Astrocyte of the spinal cord (primary cell): ENCODE data around the gene SCT.

Experiments used
- DNase-seq: peaks from one replicate; pipeline ENCODE4 v3.0.0; 2011; ENCODE audit warnings: low read depth, low spot score
- H3K4me3 ChIP-seq: 2 replicates; pipeline ENCODE4 v1.5.1; 2011; ENCODE audit warnings: low read depth, mild to moderate bottlenecking, low read length, moderate library complexity
- CTCF ChIP-seq: IDR thresholded peaks from 2 replicates; pipeline ENCODE4 v1.5.1; 2012; ENCODE audit warnings: low read depth, mild to moderate bottlenecking, low read length, inconsistent platforms
- in situ Hi-C: cut with HindIII; loops from 2 replicates; pipeline ENCODE4 v1.10.0; 2017; ENCODE audit warnings: low sequenced_read_pairs

SCT gene

GRCh38 chr11:628056-628455 lies 1.1 kb upstream of the SCT start:
- no peak overlapping the region for H3K4me3 ChIP-seq
- no peak for DNase-seq
- TF ChIP-seq CTCF: no peak
- in situ Hi-C loops: no loop called here

DNA sequence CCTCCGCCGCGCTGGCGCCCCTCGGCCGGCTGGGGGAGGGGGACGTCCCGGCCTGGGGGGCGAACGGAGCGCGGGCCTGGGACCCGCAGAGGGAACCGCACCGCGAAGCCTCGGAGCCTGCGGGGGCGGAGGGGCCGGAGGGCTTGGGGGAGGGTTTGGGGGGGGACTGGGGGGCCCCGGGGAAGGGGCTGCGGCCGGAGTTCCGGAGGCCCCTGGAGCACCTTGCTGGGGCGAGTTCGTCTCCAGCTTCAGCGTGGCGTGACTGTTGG lies 261 bp upstream of the SCT start:
- no peak for DNase-seq
- TF ChIP-seq CTCF: no peak
- H3K4me3 ChIP-seq: no peak overlapping the region
- in situ Hi-C loops: no loop called here

- TF ChIP-seq CTCF: no peak
- DNase-seq: no peak
- H3K4me3 ChIP-seq: no peak overlapping the region
- in situ Hi-C loops: no loop called here
These were observed 1.2 kb downstream of the SCT start for GRCh38 chr11:625636-626268.

DNA sequence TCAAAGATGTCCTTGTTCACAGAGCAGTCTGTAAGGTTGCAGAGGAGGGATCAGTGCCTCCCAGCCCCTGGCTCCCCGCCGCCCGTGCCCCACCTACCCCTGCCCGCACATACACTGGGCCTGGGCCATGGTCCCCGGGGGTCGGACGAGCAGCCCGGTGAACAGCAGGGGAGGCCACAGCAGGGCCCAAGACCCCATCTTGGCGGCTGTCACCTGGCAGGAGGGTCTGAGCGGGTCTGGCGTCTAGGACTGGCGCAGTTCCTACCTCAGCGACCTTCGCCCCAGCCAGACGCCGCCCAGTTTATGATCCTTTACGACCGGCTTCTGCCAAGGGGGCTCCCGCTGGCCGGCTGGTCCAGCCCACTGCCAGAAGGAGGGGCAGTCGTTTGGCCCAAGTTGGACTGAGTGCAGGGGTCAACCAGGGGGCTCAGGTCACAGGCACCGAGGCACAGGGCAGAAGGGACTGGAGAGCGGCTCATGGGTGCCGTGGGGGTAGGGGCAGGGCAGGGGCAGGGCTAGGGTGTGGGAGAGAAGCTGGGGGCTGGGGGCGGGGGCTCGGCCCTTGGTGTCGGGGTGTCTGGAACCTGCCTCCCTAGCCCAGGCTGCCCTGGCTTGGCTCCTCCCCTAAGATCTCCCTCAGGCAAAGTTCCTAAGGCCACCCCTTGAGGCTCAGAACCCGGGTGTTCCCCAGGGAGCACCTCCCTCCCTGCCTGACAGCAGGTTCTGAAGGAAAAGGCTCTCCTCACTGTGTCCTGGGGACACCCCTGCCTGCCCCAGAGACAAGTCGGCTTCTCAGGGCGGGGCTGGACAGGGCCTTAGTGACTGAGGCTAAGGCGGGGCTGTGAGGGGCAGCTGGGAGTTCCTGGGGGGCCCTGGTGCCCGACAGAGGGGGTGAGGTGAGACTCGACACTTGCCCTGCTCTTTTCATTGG lies 2.0 kb downstream of the SCT start, which contains the start of gene CDHR5:
Gene CDHR5, minus strand, starts transcription at position 251 of the 931 bp plus-strand sequence. Its CDS starts 53 bp downstream, at position 198.
- no peak for DNase-seq
- in situ Hi-C loops: no loop called here
- H3K4me3 ChIP-seq: no peak within 1 kb of the TSS
- no peak for TF ChIP-seq CTCF

- TF ChIP-seq CTCF: no peak
- no peak overlapping the region for H3K4me3 ChIP-seq
- DNase-seq: no peak
- in situ Hi-C loops: no loop called here
These were observed 2.8 kb downstream of the SCT start for GRCh38 chr11:623999-624704.

GRCh38 chr11:623349-623869 lies 3.6 kb downstream of the SCT start:
- in situ Hi-C loops: no loop called here
- no peak overlapping the region for H3K4me3 ChIP-seq
- no peak for DNase-seq
- no peak for TF ChIP-seq CTCF
